PC-9 (cell line): ENCODE measurements around the gene ABCG4.

Source experiments
- CTCF ChIP-seq: fragments of 200-600 bp; sonication (generic); conservative IDR thresholded peaks from 2 replicates; pipeline ENCODE4 v1.6.1; 2017; ENCODE audit warnings: mixed run types, antibody characterized with exemption, mild to moderate bottlenecking, moderate library complexity
- EZH2 ChIP-seq: fragments of 200-600 bp; sonication (generic); IDR thresholded peaks from 2 replicates; pipeline ENCODE4 v1.8.0; 2017; ENCODE audit warnings: antibody characterized with exemption, low read depth

- TF ChIP-seq CTCF (no peak), EZH2 (no peak)
Measured at GRCh38 chr11:119193626-119194025, 44.8 kb downstream of the ABCG4 start.
